Vagina (tissue), 2 donors: ENCODE results near the gene BET1L.

Experiments
- POLR2A ChIP-seq, 2 donors: fragments of 450-650 bp; IDR thresholded peaks; one replicate each; pipeline ENCODE4 v1.6.1; 2017; ENCODE audit warnings: antibody characterized with exemption in 2 of 2, mild to moderate bottlenecking in 2 of 2, moderate library complexity in 2 of 2
- TF ChIP-seq, protein P1 (sequence below), 3 experiments: fragments of 450-650 bp in 2 of 3; fragments of 200-600 bp in 1 of 3; sonication (generic) in 1 of 3; IDR thresholded peaks; one replicate each; pipeline ENCODE4 v1.5.1; 2017 to 2019; ENCODE audit warnings: antibody characterized with exemption in 3 of 3, mild to moderate bottlenecking in 2 of 3, moderate library complexity in 2 of 3

DNA sequence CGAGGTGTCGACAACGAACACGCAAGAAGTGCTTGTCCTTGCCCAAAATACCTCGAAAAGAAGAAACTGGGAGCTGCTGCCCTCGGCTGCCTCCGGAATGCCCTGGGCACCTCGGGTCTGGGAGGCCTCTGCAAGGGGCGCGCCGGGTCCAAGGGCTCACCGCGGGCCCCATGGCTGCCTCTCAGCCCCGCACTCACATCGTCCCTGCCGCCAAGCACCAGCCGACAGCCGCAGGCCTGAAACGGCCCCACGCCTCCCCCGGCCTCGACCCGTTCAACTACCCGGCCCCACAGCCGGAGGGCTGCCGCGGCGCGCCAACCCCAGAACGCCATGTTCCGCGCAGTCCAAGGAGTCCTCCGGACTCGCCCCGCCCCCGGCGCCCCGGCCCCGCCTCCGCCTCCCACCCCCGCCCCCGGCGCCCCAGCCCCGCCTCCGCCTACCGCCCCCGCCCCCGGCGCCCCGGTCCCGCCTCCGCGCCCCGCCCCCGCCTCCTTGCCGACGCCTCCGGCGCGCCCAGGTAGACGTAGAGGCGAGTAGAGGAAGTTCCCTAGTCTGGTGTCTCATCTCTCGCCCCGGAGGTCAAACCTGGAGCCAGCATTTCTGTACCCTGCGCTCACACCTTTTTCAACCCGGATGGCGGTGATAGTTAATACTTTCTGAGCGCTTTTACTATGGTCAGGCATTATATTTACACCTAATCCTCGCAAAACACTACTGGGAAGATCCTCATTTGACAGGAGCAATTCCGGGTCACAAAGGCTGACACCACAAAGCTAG is 29.0 kb upstream of the BET1L start, which contains the start of gene SIRT3:
- TF ChIP-seq POLR2A (IDR thresholded peaks at IDR 0.05), result peak in 1 of 2 donors; percentile 29
- TF ChIP-seq, protein P1, sequence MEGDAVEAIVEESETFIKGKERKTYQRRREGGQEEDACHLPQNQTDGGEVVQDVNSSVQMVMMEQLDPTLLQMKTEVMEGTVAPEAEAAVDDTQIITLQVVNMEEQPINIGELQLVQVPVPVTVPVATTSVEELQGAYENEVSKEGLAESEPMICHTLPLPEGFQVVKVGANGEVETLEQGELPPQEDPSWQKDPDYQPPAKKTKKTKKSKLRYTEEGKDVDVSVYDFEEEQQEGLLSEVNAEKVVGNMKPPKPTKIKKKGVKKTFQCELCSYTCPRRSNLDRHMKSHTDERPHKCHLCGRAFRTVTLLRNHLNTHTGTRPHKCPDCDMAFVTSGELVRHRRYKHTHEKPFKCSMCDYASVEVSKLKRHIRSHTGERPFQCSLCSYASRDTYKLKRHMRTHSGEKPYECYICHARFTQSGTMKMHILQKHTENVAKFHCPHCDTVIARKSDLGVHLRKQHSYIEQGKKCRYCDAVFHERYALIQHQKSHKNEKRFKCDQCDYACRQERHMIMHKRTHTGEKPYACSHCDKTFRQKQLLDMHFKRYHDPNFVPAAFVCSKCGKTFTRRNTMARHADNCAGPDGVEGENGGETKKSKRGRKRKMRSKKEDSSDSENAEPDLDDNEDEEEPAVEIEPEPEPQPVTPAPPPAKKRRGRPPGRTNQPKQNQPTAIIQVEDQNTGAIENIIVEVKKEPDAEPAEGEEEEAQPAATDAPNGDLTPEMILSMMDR (IDR thresholded peaks at IDR 0.05), result peak in 1 of 3 experiments; percentile 42
